Sigmoid colon (tissue), 3 donors: ENCODE results near the gene SGTA.

ENCODE experiments used
- POLR2A ChIP-seq, 2 donors: fragments of 450-650 bp; IDR thresholded peaks; one replicate each; pipeline ENCODE4 v1.6.1; 2016; ENCODE audit warnings: antibody characterized with exemption in 2 of 2, mild to moderate bottlenecking in 2 of 2, moderate library complexity in 2 of 2
- TF ChIP-seq, protein P1 (sequence below), 4 experiments: fragments of 450-650 bp in 3 of 4; fragments of 200-600 bp in 1 of 4; IDR thresholded peaks; one replicate each; pipeline ENCODE4 v1.5.1; 2016 to 2019; ENCODE audit warnings: antibody characterized with exemption in 4 of 4, mild to moderate bottlenecking in 3 of 4, moderate library complexity in 2 of 4

DNA sequence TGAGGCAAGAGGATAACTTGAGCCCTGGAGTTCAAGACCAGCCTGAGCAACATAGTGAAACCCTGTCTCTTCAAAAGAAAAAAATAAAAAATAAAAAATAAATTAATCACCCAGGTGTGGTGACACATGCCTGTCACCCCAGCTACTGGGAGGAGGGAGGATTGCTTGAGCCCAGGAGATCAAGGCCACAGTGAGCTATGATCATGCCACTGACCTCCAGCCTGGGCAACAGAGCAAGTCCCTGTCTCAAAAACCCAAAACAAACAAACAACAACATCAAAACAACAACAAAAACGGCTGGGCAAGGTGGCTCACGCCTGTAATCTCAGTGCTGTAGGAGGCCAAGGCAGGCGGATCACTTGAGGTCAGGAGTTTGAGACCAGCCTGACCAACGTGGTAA is 39.0 kb downstream of the SGTA start:
- TF ChIP-seq, protein P1, sequence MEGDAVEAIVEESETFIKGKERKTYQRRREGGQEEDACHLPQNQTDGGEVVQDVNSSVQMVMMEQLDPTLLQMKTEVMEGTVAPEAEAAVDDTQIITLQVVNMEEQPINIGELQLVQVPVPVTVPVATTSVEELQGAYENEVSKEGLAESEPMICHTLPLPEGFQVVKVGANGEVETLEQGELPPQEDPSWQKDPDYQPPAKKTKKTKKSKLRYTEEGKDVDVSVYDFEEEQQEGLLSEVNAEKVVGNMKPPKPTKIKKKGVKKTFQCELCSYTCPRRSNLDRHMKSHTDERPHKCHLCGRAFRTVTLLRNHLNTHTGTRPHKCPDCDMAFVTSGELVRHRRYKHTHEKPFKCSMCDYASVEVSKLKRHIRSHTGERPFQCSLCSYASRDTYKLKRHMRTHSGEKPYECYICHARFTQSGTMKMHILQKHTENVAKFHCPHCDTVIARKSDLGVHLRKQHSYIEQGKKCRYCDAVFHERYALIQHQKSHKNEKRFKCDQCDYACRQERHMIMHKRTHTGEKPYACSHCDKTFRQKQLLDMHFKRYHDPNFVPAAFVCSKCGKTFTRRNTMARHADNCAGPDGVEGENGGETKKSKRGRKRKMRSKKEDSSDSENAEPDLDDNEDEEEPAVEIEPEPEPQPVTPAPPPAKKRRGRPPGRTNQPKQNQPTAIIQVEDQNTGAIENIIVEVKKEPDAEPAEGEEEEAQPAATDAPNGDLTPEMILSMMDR (IDR thresholded peaks at IDR 0.05), result no peak
- no peak for TF ChIP-seq POLR2A (IDR thresholded peaks at IDR 0.05)
